ENCODE measurements around the gene JARID2.

JARID2 gene

DNA sequence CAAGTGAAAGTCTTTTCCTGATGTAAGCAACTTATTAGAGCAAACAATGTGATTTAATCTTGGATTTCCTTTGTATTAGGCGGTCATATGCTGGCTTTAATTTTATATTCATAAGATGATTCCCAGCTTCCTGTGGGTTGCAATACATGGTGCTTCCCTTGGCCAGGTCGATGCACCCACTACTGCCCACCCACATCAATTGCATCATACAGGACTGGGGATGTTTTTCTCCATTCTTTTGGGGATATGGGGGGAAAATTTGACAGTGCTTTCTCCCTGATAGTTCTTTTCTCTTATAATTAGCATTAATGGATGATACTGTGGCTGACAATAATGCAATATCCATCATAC lies 187.6 kb downstream of the JARID2 start:
- Histone ChIP-seq H3K4me3 (ENCODE audit: low read length in 2 of 2) (no peak overlapping the region), H3K27me3 (ENCODE audit: control insufficient read depth in 2 of 2, insufficient read depth in 2 of 2, low read length in 2 of 2) (no peaks in the 10 kb centered on the region), H3K4me1 (ENCODE audit: control insufficient read depth in 2 of 2, insufficient read depth in 2 of 2, low read length in 2 of 2) (peaks cover 4 to 6% of the 10 kb centered on the region in 2 donors), H3K9ac (ENCODE audit: low read depth in 1 of 2, low read length in 2 of 2) (no peak overlapping the region), H3K27ac (ENCODE audit: low read depth in 2 of 2, low read length in 2 of 2) (no peak overlapping the region), H3K9me3 (ENCODE audit: control insufficient read depth in 2 of 2, low read length in 2 of 2) (no peaks in the 10 kb centered on the region), H3K36me3 (ENCODE audit: control insufficient read depth in 2 of 2, insufficient read depth in 2 of 2, low read length in 2 of 2) (no peaks in the 10 kb centered on the region)

DNA sequence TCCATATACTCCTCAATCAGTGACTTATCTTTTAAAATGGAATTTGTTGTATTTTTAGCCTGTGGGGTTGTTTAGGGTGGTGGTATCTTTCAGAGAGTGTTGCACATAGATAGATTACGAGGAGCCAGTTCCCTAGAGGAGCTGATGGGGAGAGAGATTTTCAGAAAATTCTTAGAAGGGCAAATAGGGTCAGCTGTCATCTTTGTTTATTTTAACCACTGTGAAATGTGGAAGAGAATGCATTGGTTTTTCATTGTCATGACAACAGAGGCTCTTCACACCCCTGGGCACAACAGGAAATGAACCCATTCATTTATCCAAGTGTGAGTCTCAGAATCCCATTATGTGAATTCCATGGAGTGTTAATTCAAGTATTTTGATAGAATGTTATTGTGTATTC lies 188.4 kb downstream of the JARID2 start:
- H3K27ac ChIP-seq (ENCODE audit: low read depth in 2 of 2, low read length in 2 of 2): no peak overlapping the region
- no peak overlapping the region for H3K4me3 ChIP-seq (ENCODE audit: low read length in 2 of 2)
- no peaks in the 10 kb centered on the region for H3K9me3 ChIP-seq (ENCODE audit: control insufficient read depth in 2 of 2, low read length in 2 of 2)
- no peaks in the 10 kb centered on the region for H3K36me3 ChIP-seq (ENCODE audit: control insufficient read depth in 2 of 2, insufficient read depth in 2 of 2, low read length in 2 of 2)
- no peak overlapping the region for H3K9ac ChIP-seq (ENCODE audit: low read depth in 1 of 2, low read length in 2 of 2)
- H3K27me3 ChIP-seq (ENCODE audit: control insufficient read depth in 2 of 2, insufficient read depth in 2 of 2, low read length in 2 of 2): no peaks in the 10 kb centered on the region
- peaks cover 4 to 7% of the 10 kb centered on the region in 2 donors for H3K4me1 ChIP-seq (ENCODE audit: control insufficient read depth in 2 of 2, insufficient read depth in 2 of 2, low read length in 2 of 2)

DNA sequence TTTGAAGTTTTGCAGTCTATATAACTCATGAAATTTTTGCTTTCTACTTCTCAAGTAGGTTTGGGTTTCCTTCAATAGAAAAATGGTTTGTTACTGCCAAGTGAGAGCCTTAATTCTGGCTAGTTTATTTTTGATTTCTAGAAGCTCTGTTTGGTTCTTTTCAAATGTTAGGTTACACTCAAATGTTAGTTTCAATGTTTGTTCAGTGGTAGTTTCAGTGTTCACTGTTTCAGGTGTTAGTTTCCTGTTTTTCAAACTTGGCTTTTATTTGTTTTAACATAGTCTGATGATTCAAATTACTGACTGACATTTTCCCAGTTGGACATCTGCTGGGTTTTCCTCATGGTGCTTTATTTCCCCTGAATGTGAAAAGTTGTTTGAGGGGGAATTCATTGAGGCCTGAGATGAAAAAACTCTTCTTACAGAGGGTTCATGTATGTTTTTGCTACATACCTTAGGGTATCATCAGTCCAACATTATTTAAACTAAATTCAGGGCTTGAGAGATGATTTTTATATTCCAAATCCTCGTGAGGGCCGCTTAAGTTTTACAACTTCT lies 189.0 kb downstream of the JARID2 start:
- Histone ChIP-seq H3K27me3 (ENCODE audit: control insufficient read depth in 2 of 2, insufficient read depth in 2 of 2, low read length in 2 of 2) (no peaks in the 10 kb centered on the region), H3K36me3 (ENCODE audit: control insufficient read depth in 2 of 2, insufficient read depth in 2 of 2, low read length in 2 of 2) (no peaks in the 10 kb centered on the region), H3K4me3 (ENCODE audit: low read length in 2 of 2) (no peak overlapping the region), H3K27ac (ENCODE audit: low read depth in 2 of 2, low read length in 2 of 2) (no peak overlapping the region), H3K9ac (ENCODE audit: low read depth in 1 of 2, low read length in 2 of 2) (no peak overlapping the region), H3K9me3 (ENCODE audit: control insufficient read depth in 2 of 2, low read length in 2 of 2) (no peaks in the 10 kb centered on the region), H3K4me1 (ENCODE audit: control insufficient read depth in 2 of 2, insufficient read depth in 2 of 2, low read length in 2 of 2) (peaks cover 6 to 9% of the 10 kb centered on the region in 2 donors)

DNA sequence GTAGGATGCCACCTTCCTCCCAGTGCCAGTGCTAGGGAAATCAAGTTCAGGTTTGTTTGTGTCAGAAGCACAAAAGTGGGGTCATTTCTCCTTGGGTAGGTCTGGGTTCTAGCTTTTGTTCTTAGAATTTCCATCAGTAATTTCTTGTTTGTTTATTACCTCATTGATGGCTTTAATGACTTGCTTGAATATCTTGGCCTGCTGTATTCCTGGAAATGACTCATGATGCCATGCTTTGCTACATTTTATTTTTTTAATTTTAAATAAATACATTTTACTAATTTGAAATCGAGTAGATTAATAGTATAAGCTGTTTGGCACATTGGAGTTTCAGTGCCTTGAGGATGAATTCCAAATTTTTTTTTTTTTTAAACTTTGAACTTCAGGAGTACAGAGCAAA lies 189.6 kb downstream of the JARID2 start:
- H3K9me3 ChIP-seq (ENCODE audit: control insufficient read depth in 2 of 2, low read length in 2 of 2): no peaks in the 10 kb centered on the region
- peaks cover 6 to 9% of the 10 kb centered on the region in 2 donors for H3K4me1 ChIP-seq (ENCODE audit: control insufficient read depth in 2 of 2, insufficient read depth in 2 of 2, low read length in 2 of 2)
- H3K4me3 ChIP-seq (ENCODE audit: low read length in 2 of 2): no peak overlapping the region
- H3K36me3 ChIP-seq (ENCODE audit: control insufficient read depth in 2 of 2, insufficient read depth in 2 of 2, low read length in 2 of 2): no peaks in the 10 kb centered on the region
- no peak overlapping the region for H3K27ac ChIP-seq (ENCODE audit: low read depth in 2 of 2, low read length in 2 of 2)
- no peaks in the 10 kb centered on the region for H3K27me3 ChIP-seq (ENCODE audit: control insufficient read depth in 2 of 2, insufficient read depth in 2 of 2, low read length in 2 of 2)
- H3K9ac ChIP-seq (ENCODE audit: low read depth in 1 of 2, low read length in 2 of 2): no peak overlapping the region

DNA sequence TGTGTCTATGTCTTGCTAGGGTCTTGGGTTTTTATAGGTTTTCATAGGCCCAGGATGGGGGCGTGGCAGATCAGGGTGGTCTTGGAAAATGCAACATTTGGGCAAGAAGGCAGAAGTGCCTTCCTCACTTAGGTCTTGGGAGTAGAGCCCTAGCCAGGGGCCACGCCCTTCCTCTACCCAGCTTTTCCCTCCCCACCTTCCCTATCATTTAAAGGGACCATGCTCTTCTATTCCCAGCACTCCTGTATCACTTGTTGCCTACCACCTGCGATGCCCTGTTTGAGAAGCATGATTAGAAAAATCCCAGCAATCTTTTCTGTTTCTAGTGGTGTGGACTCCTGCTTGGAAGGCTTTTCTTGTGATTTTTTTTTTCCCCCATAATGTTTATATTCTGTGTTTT lies 190.6 kb downstream of the JARID2 start:
- H3K9me3 ChIP-seq (ENCODE audit: control insufficient read depth in 2 of 2, low read length in 2 of 2): no peaks in the 10 kb centered on the region
- H3K4me3 ChIP-seq (ENCODE audit: low read length in 2 of 2): no peak overlapping the region
- peaks cover 5 to 6% of the 10 kb centered on the region in 2 donors for H3K4me1 ChIP-seq (ENCODE audit: control insufficient read depth in 2 of 2, insufficient read depth in 2 of 2, low read length in 2 of 2)
- no peak overlapping the region for H3K27ac ChIP-seq (ENCODE audit: low read depth in 2 of 2, low read length in 2 of 2)
- H3K9ac ChIP-seq (ENCODE audit: low read depth in 1 of 2, low read length in 2 of 2): no peak overlapping the region
- no peaks in the 10 kb centered on the region for H3K36me3 ChIP-seq (ENCODE audit: control insufficient read depth in 2 of 2, insufficient read depth in 2 of 2, low read length in 2 of 2)
- no peaks in the 10 kb centered on the region for H3K27me3 ChIP-seq (ENCODE audit: control insufficient read depth in 2 of 2, insufficient read depth in 2 of 2, low read length in 2 of 2)

DNA sequence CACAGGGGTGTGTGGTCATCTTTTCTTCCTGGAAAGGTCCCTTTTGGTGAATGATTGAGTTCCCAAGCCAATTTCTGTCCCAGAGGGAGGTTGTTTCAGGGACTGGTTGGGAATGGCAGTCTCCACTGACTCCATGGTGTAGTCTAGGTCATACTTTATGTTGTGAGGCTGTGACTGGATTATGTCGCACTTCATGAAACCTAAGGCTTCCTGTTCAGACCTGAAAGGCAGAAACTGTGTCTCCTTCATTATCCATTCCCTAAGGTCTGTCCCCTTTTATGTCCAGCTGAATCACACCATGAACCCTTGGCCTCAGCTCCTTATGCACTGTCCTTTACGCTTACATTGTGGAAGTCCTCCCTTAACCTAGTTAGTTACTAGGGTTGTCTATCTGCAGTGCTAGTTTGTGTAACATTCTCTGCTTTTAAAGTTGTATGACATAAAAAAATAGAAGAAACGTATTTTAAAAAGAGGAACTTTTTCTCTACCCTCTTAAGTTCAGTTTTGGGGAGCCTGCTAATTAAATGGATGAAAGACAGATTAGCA lies 191.3 kb downstream of the JARID2 start:
- Histone ChIP-seq H3K36me3 (ENCODE audit: control insufficient read depth in 2 of 2, insufficient read depth in 2 of 2, low read length in 2 of 2) (no peaks in the 10 kb centered on the region), H3K4me1 (ENCODE audit: control insufficient read depth in 2 of 2, insufficient read depth in 2 of 2, low read length in 2 of 2) (peaks cover 2 to 5% of the 10 kb centered on the region in 2 donors)

DNA sequence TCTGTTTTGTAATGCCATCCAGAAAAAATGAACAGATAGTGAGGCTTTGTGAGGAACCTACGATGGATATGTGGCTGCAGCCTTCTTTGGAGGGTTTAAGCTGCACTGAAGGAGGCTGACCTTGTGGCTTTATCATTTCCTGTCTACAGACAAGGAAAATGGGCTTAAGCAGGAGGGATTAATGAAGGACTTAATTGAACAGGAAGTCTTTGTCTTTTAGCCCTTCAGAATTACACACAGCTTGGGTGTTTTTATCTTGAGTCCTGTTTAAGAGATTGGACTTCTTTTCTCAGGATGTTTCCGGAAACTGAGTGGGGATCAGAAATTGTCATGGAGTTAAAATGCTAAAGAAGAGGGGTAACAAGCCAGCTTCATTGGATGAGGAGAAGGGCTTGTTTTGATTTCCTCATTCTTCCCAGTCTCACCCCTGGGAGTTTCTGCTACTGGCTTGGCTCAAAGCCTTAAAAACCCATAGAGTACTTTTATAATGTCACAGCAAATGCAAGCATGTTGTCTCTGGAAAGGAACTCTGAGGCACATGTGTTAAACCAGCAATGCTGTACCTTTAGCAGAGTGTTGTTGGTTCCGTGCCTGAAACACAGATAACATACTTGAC lies 193.6 kb downstream of the JARID2 start:
- H3K36me3 ChIP-seq (ENCODE audit: control insufficient read depth in 2 of 2, insufficient read depth in 2 of 2, low read length in 2 of 2): no peaks in the 10 kb centered on the region
- no peak overlapping the region for H3K27ac ChIP-seq (ENCODE audit: low read depth in 2 of 2, low read length in 2 of 2)
- H3K4me3 ChIP-seq (ENCODE audit: low read length in 2 of 2): no peak overlapping the region
- H3K4me1 ChIP-seq (ENCODE audit: control insufficient read depth in 2 of 2, insufficient read depth in 2 of 2, low read length in 2 of 2): peaks cover 2 to 8% of the 10 kb centered on the region in 2 donors
- no peaks in the 10 kb centered on the region for H3K9me3 ChIP-seq (ENCODE audit: control insufficient read depth in 2 of 2, low read length in 2 of 2)
- H3K9ac ChIP-seq (ENCODE audit: low read depth in 1 of 2, low read length in 2 of 2): no peak overlapping the region
- H3K27me3 ChIP-seq (ENCODE audit: control insufficient read depth in 2 of 2, insufficient read depth in 2 of 2, low read length in 2 of 2): no peaks in the 10 kb centered on the region

More for the DNA sequence above, 191.3 kb downstream of the JARID2 start:
- Histone ChIP-seq H3K9me3 (ENCODE audit: control insufficient read depth in 2 of 2, low read length in 2 of 2) (no peaks in the 10 kb centered on the region), H3K9ac (ENCODE audit: low read depth in 1 of 2, low read length in 2 of 2) (no peak overlapping the region), H3K4me3 (ENCODE audit: low read length in 2 of 2) (no peak overlapping the region), H3K27me3 (ENCODE audit: control insufficient read depth in 2 of 2, insufficient read depth in 2 of 2, low read length in 2 of 2) (no peaks in the 10 kb centered on the region), H3K27ac (ENCODE audit: low read depth in 2 of 2, low read length in 2 of 2) (no peak overlapping the region)

DNA sequence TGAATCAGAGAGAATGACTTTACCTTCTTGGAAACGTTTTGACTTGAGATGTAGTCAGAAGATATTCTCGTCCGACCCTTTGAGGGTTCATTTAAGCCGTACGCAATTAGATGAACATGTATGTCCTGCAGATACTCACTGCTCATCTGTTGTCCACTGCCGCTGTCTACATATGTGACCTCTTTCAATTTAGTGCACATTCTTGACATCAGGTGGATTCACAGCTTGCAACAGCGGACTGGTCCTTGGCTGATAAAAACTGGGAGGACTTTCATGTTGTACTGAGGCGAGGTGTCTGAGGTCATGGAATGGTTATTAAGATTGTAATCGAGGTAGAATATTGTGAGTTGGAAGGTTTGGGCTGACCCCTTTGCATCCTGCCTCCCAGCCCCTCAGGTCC lies 194.2 kb downstream of the JARID2 start:
- Histone ChIP-seq H3K36me3 (ENCODE audit: control insufficient read depth in 2 of 2, insufficient read depth in 2 of 2, low read length in 2 of 2) (no peaks in the 10 kb centered on the region), H3K4me3 (ENCODE audit: low read length in 2 of 2) (no peak overlapping the region), H3K9me3 (ENCODE audit: control insufficient read depth in 2 of 2, low read length in 2 of 2) (no peaks in the 10 kb centered on the region), H3K4me1 (ENCODE audit: control insufficient read depth in 2 of 2, insufficient read depth in 2 of 2, low read length in 2 of 2) (peaks cover 5 to 8% of the 10 kb centered on the region in 2 donors), H3K9ac (ENCODE audit: low read depth in 1 of 2, low read length in 2 of 2) (no peak overlapping the region), H3K27me3 (ENCODE audit: control insufficient read depth in 2 of 2, insufficient read depth in 2 of 2, low read length in 2 of 2) (no peaks in the 10 kb centered on the region), H3K27ac (ENCODE audit: low read depth in 2 of 2, low read length in 2 of 2) (no peak overlapping the region)

DNA sequence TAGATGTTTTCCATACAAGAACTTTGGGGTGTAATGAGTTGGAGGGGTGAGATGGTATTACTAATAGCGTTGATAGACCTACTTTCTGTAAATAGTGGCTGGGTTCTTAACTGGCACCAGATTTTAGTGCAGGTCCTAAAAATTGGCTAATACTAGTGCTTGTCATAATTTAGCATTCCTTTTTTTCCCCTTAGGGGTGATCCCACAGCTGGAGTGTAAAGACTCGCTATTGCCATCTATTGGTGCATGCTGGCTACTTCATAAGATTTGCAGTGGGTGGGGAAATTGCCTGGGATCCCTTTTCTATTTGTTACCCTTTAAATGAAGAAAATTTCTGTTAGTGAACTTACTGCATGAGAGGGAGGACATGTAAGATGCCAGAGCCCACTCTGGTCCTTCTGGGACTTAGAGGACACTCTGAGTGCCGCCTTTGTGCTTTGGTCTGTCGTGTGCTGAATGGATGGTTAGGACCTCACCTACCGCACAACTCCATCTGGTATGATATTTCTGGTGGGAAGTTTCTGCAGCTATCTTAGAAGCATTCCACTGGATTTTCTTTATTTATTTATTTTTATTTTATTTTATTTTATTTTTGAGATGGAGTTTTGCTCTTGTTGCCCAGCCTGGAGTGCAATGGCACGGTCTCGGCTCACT lies 195.5 kb downstream of the JARID2 start:
- Histone ChIP-seq H3K27me3 (ENCODE audit: control insufficient read depth in 2 of 2, insufficient read depth in 2 of 2, low read length in 2 of 2) (no peaks in the 10 kb centered on the region), H3K36me3 (ENCODE audit: control insufficient read depth in 2 of 2, insufficient read depth in 2 of 2, low read length in 2 of 2) (no peaks in the 10 kb centered on the region), H3K9me3 (ENCODE audit: control insufficient read depth in 2 of 2, low read length in 2 of 2) (no peaks in the 10 kb centered on the region), H3K4me3 (ENCODE audit: low read length in 2 of 2) (no peak overlapping the region), H3K9ac (ENCODE audit: low read depth in 1 of 2, low read length in 2 of 2) (no peak overlapping the region), H3K27ac (ENCODE audit: low read depth in 2 of 2, low read length in 2 of 2) (no peak overlapping the region), H3K4me1 (ENCODE audit: control insufficient read depth in 2 of 2, insufficient read depth in 2 of 2, low read length in 2 of 2) (peaks cover 7 to 10% of the 10 kb centered on the region in 2 donors)

DNA sequence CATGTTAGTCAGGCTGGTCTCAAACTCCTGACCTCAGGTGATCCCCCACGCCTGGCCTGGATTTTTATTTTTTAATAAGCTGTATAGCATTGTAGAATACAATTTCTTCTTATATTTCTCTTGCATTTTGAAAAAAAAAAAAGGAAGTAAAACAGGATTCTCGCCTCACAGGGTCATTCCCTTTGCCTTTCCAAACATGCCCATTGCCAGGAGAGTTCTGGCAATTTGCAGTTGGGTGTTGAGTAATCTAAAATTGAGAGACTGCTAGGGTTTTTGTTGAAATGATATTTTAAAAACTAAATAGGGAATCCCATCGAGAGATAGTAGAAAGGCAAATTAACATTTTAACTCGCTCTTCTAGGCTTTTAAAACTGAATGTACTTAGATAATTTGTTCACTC lies 196.1 kb downstream of the JARID2 start:
- no peak overlapping the region for H3K9ac ChIP-seq (ENCODE audit: low read depth in 1 of 2, low read length in 2 of 2)
- no peak overlapping the region for H3K4me3 ChIP-seq (ENCODE audit: low read length in 2 of 2)
- peaks cover 7 to 8% of the 10 kb centered on the region in 2 donors for H3K4me1 ChIP-seq (ENCODE audit: control insufficient read depth in 2 of 2, insufficient read depth in 2 of 2, low read length in 2 of 2)
- H3K27ac ChIP-seq (ENCODE audit: low read depth in 2 of 2, low read length in 2 of 2): no peak overlapping the region
- no peaks in the 10 kb centered on the region for H3K36me3 ChIP-seq (ENCODE audit: control insufficient read depth in 2 of 2, insufficient read depth in 2 of 2, low read length in 2 of 2)
- no peaks in the 10 kb centered on the region for H3K9me3 ChIP-seq (ENCODE audit: control insufficient read depth in 2 of 2, low read length in 2 of 2)
- no peaks in the 10 kb centered on the region for H3K27me3 ChIP-seq (ENCODE audit: control insufficient read depth in 2 of 2, insufficient read depth in 2 of 2, low read length in 2 of 2)
